Stimulated activated naive CD8-positive, alpha-beta T cell treated with anti-CD3 and anti-CD28 coated beads, Interleukin-15, Interleukin-2, amounts not matched to agents 100 ng/mL and 50 ng/mL, for 24 hours (primary cell): ENCODE results near the gene ZNF521.
A peak's percentile ranks its signal among the peaks of the same experiment; 100 is the strongest.

Experiments used
- H3K27ac Mint-ChIP-seq: one replicate; pipeline ENCODE4 v1.8.0; 2021; ENCODE audit warnings: mild to moderate bottlenecking, mixed read lengths
- H3K27me3 Mint-ChIP-seq: one replicate; pipeline ENCODE4 v1.8.0; 2021; ENCODE audit warnings: mixed read lengths
- H3K36me3 Mint-ChIP-seq: one replicate; pipeline ENCODE4 v1.8.0; 2021; ENCODE audit warnings: low read depth, mixed read lengths
- H3K4me1 Mint-ChIP-seq: one replicate; pipeline ENCODE4 v1.8.0; 2021; ENCODE audit warnings: low read depth, mixed read lengths
- H3K4me3 Mint-ChIP-seq: one replicate; pipeline ENCODE4 v1.8.0; 2021; ENCODE audit warnings: mild to moderate bottlenecking, mixed read lengths
- H3K9me3 Mint-ChIP-seq: one replicate; pipeline ENCODE4 v1.8.0; 2021; ENCODE audit warnings: mixed read lengths

Gene ZNF521

DNA sequence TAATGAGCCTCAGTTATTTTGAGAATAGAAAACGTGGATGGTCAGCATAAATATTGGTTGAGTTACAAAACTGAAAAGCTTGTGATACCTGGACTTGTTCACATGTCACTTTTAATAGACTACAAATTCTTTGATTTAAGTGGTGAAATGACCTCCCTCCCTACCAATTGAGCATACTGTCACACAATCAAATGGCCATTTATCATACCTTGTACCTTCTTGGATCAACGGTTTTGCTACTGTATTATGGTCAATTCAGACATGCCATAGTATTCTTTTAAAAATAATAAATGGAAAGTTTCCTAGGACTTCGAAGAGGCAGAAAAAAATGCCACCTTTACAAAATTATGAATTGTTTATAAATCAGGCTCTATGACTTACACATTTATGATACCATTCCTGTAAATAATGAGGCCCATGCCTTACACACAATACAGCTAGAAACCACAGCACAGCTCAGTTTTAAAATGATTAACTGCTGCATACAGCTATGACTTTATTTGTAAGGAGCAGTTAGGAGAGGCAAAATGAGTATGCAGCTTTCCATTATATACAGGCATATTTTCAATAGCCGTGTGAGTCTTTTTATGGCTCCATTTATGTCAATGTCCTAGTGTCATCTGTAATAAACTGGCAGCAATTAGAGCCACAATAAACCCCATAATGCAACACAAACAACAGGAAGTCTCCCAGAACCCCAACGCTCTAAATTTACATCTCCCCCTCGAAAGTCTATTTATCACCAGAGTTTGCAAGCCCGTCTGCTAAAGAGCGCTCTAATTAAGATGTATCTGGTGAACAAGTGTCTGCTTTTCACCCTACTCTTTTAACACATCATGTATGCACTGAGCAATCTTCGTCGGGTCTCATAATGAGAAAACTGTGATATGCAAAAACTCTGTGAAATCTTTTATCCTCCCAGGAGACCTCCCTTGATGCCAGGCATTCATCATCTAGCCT lies 176.1 kb downstream of the ZNF521 start:
- Mint-ChIP-seq H3K9me3 (no peaks in the 10 kb centered on the region), H3K27ac (no peak overlapping the region), H3K4me1 (no peaks in the 10 kb centered on the region), H3K27me3 (no peaks in the 10 kb centered on the region), H3K4me3 (no peak overlapping the region), H3K36me3 (no peaks in the 10 kb centered on the region)

DNA sequence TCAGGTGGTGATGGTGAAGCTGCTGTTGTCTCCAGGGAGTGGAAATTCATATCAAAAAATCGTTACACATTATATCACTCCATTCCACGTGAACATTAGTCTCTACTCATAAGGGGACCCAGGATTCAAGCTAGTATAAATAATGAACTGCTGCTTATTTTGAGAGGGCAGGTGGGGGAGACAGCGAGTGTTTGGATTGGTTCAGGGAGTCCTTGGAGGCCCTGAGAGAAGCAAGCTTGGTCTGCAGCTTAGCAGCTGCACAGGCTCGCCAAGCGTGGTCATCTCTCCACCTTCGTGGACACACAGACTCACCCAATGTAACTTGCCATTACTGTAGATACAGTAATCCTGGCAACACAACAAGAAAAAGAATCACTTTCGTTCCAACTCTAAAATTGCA lies 177.6 kb downstream of the ZNF521 start:
- H3K9me3 Mint-ChIP-seq, result no peaks in the 10 kb centered on the region
- no peaks in the 10 kb centered on the region for H3K4me1 Mint-ChIP-seq
- H3K4me3 Mint-ChIP-seq, result no peak overlapping the region
- no peaks in the 10 kb centered on the region for H3K27me3 Mint-ChIP-seq
- H3K36me3 Mint-ChIP-seq, result no peaks in the 10 kb centered on the region
- no peak overlapping the region for H3K27ac Mint-ChIP-seq

DNA sequence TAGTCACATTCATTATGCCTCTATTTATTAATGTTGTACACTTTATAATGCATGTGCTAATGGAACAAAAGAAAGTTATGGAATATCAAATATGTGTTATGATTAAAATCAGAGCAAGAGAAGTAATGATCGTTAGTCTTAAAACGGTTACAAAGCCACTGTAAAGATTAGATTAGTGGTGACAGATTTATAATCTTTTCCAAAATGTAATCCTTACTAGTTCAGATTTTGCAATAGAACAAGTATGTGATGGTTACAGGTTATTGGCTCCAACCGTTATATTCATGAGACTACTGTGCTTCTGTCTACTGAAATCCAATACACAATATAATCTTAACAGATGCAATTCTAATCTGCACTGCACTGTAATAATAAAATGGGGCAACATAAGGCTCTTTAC lies 180.6 kb downstream of the ZNF521 start:
- Mint-ChIP-seq H3K4me1 (no peaks in the 10 kb centered on the region), H3K27me3 (no peaks in the 10 kb centered on the region), H3K36me3 (no peaks in the 10 kb centered on the region), H3K27ac (no peak overlapping the region), H3K9me3 (no peaks in the 10 kb centered on the region), H3K4me3 (no peak overlapping the region)

DNA sequence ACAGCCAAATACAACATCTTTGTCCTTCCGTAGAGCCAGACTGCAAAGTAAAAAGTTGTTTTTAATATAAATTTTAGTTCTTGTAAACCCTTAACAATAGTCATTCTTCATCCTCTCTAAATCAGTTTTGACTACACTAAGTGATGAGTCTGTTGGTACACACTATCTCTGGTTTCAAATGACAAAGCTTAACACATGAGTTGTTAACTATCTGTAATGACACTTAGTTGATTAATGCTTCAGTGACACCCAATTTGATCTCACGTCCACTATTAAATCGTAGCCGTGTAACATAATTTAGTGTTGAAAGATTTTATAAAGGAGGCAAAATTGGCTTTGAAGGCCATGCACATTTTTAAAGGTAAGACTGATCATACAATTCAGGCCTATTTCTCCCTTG lies 181.6 kb downstream of the ZNF521 start:
- Mint-ChIP-seq H3K9me3 (no peaks in the 10 kb centered on the region), H3K4me1 (peaks cover 4% of the 10 kb centered on the region), H3K4me3 (no peak overlapping the region), H3K27me3 (no peaks in the 10 kb centered on the region), H3K36me3 (no peaks in the 10 kb centered on the region), H3K27ac (no peak overlapping the region)

DNA sequence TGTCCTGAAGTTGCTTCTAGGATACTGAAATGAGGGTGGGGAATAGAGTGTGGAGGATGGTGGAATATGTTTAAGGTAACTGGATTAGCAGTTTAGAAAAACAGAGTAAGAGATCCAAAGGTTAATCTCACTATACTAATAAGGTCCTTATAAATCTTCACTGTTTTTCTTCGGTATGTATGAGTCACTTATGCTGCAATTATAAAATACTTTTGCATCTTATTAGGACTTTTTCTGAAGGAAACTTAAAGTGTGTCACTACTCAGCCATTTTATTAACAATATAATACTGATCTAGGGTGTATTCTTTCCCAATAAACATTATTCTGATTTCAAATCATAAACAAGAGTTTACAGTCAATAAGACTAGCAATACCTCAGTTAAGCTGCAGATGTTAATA lies 182.3 kb downstream of the ZNF521 start:
- H3K4me1 Mint-ChIP-seq, result peaks cover 10% of the 10 kb centered on the region
- no peaks in the 10 kb centered on the region for H3K36me3 Mint-ChIP-seq
- H3K4me3 Mint-ChIP-seq, result no peak overlapping the region
- H3K9me3 Mint-ChIP-seq, result no peaks in the 10 kb centered on the region
- H3K27ac Mint-ChIP-seq, result no peak overlapping the region
- no peaks in the 10 kb centered on the region for H3K27me3 Mint-ChIP-seq

DNA sequence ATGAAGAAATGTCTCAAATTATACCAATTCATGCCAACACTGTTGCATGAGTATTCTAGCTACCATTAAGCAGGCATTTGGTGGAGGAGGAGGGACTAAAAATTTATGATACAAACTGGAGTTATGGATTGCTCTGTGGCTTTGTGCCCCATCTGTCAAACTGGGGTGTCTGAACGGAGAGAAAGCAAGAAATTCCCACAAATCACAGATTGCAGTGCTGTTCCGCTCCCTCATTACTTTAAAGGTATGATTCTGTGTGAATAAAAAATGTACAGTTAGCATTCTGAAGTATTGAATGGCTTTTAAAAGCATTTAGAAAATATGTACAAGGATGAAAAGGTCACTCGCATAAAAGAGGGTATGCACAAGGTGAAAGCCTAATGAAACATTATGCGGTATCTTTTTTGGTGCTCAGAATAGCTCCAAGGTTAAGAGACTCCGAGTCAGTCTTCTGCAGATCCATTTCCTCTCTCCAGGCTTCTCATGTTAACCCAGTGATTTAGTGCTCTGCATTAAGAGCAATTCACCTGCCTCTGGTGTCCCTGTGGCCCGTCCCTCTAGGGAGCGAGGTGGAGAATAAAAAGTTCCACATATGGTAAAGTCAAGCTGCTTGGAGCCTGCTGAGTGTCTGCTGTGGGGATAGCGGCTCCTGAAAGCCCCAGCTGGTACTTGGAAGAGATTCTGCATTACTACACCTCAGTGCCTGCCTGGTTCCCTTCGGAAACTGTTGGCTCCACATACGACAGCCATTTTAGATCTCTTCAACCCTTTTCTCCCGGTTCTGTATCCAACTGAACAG lies 184.2 kb downstream of the ZNF521 start:
- Mint-ChIP-seq H3K36me3 (no peaks in the 10 kb centered on the region), H3K27me3 (no peaks in the 10 kb centered on the region), H3K4me3 (no peak overlapping the region), H3K4me1 (peaks cover 26% of the 10 kb centered on the region), H3K27ac (no peak overlapping the region), H3K9me3 (no peaks in the 10 kb centered on the region)

DNA sequence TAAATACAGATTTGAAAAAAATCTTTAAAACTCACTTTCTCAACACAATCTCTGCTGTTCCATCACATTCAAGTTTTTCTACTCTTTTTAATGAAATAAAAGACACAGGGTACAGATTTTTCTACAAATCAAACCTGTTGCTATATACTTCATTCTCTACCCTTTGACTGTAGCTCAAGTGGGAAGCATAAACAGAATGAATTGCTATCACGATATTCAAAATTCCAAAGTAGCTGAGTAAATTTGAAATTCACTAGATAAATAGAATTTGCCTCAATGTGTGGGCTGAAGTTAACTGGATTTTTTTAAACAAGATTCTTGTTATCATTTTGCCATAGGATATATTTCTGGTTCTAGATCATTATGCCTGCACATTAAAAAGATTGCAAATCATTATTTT lies 185.9 kb downstream of the ZNF521 start:
- H3K36me3 Mint-ChIP-seq, result no peaks in the 10 kb centered on the region
- no peaks in the 10 kb centered on the region for H3K27me3 Mint-ChIP-seq
- peaks cover 26% of the 10 kb centered on the region for H3K4me1 Mint-ChIP-seq
- H3K27ac Mint-ChIP-seq, result no peak overlapping the region
- H3K4me3 Mint-ChIP-seq, result no peak overlapping the region
- H3K9me3 Mint-ChIP-seq, result no peaks in the 10 kb centered on the region

DNA sequence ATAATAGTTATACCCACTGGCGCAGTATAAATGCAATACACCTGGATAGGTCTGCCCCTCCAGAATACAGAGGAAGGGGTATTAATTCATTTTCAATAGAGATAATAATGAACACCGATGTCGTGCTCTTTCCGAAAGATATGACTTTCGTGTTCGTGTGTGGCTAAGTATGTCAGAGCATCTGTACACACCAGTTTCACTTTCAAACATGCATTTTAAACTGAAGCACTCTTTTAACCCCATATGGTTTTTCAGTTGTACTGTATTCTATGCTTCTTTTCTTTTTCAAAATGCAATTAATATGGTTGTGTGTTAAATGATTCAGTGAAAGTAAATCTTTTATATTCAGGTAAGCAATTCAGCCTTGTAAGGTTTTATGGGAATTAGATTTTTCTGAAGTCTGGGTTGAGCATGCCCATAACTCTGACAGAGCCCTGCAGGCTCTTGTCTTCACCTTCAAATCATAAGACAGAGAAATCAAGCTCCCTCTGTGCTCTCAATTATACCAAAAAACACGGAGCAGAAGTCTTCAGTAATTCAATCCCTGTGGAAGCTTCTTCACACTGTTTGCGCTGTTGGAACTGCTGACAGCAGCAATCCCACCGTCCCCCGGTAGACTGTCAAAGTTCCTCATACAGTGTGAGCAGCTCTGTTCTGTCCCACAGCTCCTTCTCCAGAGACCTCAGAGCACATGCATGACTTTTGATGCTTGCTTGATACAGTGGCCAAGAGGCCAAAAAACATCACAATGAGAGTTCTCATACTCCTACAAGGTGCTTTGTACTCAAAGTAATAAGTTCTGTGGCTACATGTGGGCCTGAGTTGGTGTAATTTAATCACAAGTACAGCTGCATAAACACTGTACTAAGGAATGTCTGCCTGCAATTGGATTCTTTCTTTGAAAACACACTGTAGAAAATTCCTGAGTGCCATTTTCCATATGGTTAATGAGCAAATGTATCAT lies 186.8 kb downstream of the ZNF521 start:
- Mint-ChIP-seq H3K36me3 (no peaks in the 10 kb centered on the region), H3K27me3 (no peaks in the 10 kb centered on the region), H3K9me3 (no peaks in the 10 kb centered on the region), H3K4me3 (peak overlapping the region; percentile 65), H3K27ac (peak overlapping the region; percentile 42), H3K4me1 (peaks cover 26% of the 10 kb centered on the region)

DNA sequence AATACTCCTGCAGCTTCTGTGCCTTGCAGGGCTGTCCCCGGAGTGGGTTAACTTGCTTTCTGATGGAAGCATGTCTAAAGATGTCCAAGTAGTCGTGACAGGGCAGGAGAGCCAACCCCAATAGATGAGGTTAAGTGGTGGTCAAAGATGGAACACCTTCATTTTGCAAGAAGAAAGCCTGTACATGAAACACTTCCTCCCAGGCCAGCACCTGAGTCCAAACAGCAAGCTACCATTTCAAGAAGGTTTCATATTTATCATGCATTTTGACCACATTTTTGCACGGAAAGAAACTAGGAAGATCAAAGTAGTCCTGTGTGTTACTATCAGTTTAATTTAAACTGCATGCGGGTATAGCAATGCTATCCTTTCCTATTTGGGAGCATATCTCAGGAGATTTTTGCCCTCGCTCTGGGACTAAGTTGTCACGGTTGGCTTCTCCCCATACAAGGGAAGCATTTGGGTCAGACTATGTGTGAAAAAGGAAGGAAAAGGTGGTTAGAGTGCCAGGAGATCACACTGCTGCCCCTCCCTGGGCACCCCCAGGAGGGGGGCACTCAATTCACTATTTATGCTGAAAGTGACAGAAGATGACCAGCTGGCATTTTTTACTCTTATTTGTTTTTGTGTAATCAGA lies 187.6 kb downstream of the ZNF521 start:
- peaks cover 26% of the 10 kb centered on the region for H3K4me1 Mint-ChIP-seq
- no peaks in the 10 kb centered on the region for H3K36me3 Mint-ChIP-seq
- H3K9me3 Mint-ChIP-seq, result no peaks in the 10 kb centered on the region
- no peaks in the 10 kb centered on the region for H3K27me3 Mint-ChIP-seq
- H3K27ac Mint-ChIP-seq, result peak overlapping the region; percentile 42
- H3K4me3 Mint-ChIP-seq, result peak overlapping the region; percentile 65

DNA sequence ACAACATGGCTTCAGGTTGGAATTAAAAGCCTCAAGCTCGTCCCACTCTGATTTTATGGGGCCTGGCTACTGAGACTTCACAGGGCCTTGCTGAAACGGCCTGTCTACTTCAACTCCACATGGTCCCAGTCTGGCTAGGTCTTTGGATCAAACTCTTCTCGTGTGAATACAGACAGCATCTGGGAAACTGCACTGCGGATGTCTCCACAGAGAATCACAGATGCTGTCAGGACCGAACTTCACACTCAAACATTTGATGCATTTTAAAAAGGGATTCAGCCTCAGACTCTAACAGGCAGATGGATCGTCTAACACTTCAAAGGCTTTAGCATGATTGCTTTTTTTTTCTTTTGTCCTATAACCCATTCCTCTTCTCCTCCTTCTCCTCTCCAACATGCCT lies 198.5 kb downstream of the ZNF521 start:
- Mint-ChIP-seq H3K4me3 (no peak overlapping the region), H3K36me3 (no peaks in the 10 kb centered on the region), H3K27ac (no peak overlapping the region), H3K27me3 (no peaks in the 10 kb centered on the region), H3K9me3 (peaks cover 3% of the 10 kb centered on the region), H3K4me1 (no peaks in the 10 kb centered on the region)

DNA sequence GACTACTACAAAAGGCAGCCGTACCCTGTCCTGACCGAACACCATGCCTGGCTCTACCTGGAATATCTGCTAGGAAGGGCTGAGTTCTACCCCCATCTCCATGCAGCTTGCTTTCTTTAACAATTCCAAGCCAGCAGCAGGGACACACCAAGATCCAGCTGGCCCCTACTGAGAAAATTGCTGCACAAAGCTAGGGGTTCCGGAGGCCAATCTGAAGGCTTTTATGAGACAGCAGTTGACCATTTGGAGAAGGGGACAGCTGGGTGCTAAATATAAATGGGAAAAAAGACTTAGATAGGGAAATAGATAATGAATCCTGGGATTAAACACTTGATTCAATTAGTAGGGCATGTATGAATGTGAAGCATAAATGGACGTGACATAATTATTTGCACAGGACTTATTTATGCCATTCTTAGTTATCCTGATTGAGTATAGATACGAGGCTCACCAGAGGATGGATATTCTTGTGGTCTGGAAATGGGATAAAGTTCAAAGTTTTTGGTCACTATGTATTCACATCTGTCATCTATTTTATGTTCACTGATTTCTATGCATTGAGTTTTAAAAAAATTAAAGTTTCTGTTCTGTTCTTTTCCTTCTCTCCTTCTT lies 204.0 kb downstream of the ZNF521 start:
- H3K4me1 Mint-ChIP-seq, result no peaks in the 10 kb centered on the region
- no peak overlapping the region for H3K27ac Mint-ChIP-seq
- H3K9me3 Mint-ChIP-seq, result peaks cover 3% of the 10 kb centered on the region
- no peaks in the 10 kb centered on the region for H3K36me3 Mint-ChIP-seq
- H3K27me3 Mint-ChIP-seq, result no peaks in the 10 kb centered on the region
- no peak overlapping the region for H3K4me3 Mint-ChIP-seq

DNA sequence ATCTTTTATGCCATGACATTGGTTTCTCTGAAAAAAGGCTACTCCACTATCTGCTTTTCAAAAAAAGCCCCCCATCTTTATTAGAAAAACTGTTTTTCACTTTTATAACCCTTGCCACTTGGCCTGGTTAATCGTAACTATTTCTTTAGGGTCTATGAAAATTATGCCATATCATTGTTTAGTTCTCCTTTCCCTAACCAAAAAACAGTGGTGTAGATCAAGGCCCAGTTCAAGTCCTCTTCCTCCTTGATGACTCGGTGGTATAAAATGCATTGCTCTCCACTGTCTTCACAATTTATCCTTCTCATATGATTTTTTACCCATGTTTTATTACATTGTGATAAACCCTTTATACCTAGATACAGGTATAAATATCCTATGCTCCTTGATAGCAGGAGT lies 205.5 kb downstream of the ZNF521 start:
- Mint-ChIP-seq H3K27me3 (no peaks in the 10 kb centered on the region), H3K9me3 (no peaks in the 10 kb centered on the region), H3K4me1 (no peaks in the 10 kb centered on the region), H3K36me3 (no peaks in the 10 kb centered on the region), H3K4me3 (no peak overlapping the region), H3K27ac (no peak overlapping the region)

DNA sequence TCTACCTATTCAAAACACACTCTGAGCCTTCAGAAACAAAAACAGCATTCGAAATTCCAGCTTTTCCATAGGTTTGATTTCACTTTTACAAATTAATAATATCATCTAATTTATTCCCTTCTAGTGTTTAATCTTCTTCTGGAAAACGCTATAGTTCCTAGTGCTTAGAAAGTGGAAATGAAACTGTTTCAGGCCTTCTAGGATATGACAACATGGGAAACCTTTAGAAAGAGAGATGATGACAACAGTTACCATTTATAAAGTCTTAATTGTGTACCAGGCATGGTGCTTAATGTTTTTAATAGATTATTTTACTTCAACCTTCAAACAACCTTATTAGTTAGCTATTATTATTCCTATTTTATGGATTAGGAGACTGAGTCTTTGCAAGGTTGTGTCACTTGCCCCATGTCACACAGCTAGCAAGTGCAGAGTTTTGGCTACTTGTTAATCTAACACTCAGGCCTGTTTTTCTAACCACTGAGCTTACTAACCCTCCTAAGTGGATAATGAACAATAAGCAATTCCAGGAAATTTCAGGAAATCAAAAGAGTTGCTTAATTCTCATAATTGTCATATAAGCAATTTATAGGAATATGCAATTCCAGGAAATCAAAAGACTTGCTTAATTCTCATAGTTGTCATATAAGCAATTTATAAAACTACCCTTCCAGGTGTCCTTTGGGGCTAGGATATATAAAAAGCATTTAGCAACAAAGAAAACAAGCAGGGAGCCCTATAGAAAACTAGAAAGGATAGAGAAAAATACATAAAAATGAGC lies 206.0 kb downstream of the ZNF521 start:
- no peaks in the 10 kb centered on the region for H3K4me1 Mint-ChIP-seq
- no peaks in the 10 kb centered on the region for H3K9me3 Mint-ChIP-seq
- no peaks in the 10 kb centered on the region for H3K27me3 Mint-ChIP-seq
- H3K36me3 Mint-ChIP-seq, result no peaks in the 10 kb centered on the region
- no peak overlapping the region for H3K27ac Mint-ChIP-seq
- no peak overlapping the region for H3K4me3 Mint-ChIP-seq
